ENCODE measurements around the gene CSRP1.
A peak's percentile ranks its signal among the peaks of the same experiment; 100 is the strongest.
"Not testable (repeated sequence)": the region's sequence is repeated elsewhere in the genome, so short reads cannot be mapped to it uniquely, and the experiment has no call there.

The CSRP1 gene

GRCh38 chr1:201495551-201496295, 11.2 kb downstream of the CSRP1 start:
- DNase-seq: no peak

DNA sequence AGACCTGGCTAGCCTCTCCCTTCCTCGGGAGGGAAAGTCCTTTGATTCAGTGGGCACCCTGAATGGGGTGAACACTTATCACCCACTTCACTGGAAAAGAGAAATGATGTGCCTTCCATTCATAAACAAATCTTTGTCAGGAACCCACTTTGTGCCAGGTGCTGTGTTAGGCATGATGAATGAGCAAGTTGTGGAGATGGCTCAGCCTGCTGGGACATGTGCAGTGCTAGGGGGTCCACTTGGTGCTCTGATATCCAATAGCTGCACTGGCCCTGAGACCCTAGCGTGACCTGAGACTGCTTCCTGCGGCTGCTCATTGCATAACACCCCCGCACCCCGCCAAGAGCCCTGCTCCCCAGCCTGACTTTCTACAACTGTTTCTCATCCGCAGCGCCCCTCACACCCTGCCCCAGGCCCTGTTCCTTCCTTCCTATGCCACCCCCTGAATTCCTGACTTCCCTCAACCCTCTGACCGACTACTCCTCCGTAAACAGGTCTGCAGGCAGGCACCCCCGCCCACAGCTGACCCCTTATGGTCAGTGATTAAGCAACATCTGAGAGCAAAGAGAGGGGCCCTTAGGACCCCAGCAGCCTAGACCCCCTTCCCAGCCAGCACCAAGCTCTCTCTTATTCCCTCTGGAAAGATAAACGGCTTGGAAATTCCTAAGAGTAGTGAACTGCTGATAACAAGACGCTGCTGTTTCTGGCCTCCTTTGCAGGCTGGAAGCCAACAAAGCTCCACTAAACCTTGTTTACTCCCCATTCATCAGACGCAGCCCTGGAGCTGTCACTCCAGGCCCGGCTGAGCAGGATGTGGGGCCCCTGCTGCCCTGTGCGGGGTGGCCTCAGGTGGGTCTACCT, 12.9 kb downstream of the CSRP1 start:
- no peak for DNase-seq

GRCh38 chr1:201493026-201493656, 13.8 kb downstream of the CSRP1 start:
- DNase-seq: not testable (repeated sequence)

- no peak for DNase-seq
These were observed 14.9 kb downstream of the CSRP1 start for GRCh38 chr1:201491896-201492511.

DNA sequence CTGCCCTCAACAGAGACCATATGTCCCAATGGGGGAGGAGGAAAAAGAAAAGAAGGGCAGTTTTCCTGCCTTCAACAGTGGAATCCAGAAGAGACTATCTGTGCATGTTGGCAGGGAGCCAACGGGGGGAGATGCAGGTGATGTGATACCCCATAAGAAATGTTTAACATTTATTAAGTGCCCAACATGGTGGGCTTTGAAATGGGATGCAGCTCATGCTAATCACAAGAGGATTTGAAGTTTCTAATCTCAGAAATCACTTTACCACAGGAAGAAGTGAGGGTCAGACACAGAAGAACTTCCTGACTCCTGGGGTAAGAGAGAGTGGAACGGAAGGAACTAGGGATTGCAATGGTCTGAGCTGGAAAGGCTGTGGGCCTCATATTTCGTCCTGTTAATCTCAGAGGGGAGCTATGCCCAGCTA, 16.2 kb downstream of the CSRP1 start:
- no peak for DNase-seq

GRCh38 chr1:201489643-201490261, 17.2 kb downstream of the CSRP1 start:
- DNase-seq: no peak

DNA sequence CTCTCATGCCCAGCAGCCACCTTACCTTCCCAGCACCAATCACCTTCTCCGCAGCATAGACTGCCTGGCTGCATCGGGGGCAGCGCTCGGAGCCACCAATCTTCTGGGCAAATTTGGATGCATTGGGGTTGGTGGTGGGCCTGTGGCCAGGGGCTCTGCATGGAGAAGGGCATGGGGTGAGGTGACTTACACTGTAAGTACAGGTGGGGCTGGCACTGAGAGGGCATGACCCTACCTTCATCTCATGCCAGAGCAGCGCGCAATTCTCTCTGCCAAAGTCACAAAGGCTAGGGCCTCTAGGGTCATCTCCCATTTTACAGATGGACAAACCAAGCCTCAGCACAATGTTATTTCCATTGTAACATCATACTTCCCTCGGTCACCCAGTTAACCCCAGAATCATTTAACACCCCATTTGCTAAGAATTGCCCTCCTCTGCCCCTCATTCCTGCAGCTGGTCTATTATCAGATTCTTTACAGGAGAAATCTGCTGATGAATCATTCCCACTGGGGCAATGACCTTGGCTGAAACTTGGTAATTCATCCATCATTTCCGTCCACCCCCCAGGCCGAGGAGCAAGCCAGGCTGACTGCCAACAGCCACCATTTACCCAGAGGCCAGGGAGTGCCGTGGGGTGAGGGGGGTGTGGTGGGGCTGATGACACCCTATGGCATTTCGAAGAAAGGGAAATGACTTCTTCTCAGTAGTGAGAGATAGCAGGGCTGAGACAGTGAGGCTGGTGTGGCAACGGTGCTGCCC, 17.9 kb downstream of the CSRP1 start:
- DNase-seq: no peak

- no peak for DNase-seq
These were observed 19.2 kb downstream of the CSRP1 start for GRCh38 chr1:201487742-201488141.

DNA sequence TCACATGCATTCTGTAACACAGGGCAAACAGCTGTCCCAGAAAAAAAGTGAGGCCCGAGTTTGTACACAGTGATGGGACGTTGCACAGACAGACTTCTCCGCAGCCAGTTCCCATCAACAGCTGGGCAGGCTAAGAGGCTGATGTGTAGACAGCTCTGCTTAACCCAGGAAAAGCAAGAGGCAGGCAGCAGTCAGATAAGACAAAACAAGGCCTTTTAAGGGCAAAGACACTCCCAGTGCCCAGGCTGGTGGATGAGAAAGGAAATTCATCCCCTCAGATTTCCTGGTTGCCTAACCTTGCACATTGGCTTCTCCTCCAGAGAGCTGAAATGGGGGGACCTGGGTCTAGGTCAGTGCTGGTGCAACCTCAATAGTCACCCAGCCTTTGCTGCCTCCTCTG, 20.7 kb downstream of the CSRP1 start:
- DNase-seq: no peak

GRCh38 chr1:201485184-201485774, 21.6 kb downstream of the CSRP1 start:
- DNase-seq: no peak

- DNase-seq: no peak
These were observed 23.5 kb downstream of the CSRP1 start for GRCh38 chr1:201483373-201483949.

DNA sequence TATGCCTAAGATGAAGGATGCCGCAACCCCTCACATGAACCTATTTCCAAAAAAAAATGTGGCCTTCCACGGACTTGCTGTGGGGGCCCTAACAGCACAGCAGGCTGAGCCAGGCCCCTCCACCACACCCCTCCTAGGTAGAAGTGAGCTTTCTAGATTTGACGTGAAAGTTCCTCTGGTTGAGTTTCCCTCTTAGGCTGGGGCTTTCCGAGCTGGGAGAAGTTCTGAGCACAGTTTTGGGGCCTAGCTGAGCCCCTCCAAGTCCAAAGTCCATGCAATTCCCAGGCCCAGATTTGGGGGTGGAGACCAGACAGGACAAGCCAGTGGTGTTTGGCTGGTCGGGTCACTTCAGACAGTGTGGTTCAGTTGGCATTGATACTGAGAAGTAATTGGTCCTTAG, 24.2 kb downstream of the CSRP1 start:
- DNase-seq: no peak

GRCh38 chr1:201481761-201482493, 25.0 kb downstream of the CSRP1 start:
- peak; percentile 77 for DNase-seq

DNA sequence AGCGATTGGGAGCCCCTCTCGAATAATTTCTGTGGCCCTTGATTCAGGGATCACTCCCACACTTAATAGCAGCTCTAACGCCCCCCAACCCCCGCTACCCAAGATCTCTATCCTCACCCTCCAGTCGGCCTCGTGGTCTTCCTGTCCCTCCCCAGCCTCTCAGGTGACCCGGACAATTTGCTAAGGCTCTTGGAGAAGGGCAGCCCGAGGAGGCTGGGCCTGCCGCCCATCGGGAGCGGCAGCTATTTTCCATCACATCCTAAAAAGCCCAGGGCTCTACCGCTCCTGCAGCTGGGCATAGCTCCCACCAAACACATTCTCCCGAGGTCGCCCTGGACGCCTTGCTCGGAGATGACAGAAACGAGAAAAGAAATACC, 25.9 kb downstream of the CSRP1 start:
- no peak for DNase-seq

DNA sequence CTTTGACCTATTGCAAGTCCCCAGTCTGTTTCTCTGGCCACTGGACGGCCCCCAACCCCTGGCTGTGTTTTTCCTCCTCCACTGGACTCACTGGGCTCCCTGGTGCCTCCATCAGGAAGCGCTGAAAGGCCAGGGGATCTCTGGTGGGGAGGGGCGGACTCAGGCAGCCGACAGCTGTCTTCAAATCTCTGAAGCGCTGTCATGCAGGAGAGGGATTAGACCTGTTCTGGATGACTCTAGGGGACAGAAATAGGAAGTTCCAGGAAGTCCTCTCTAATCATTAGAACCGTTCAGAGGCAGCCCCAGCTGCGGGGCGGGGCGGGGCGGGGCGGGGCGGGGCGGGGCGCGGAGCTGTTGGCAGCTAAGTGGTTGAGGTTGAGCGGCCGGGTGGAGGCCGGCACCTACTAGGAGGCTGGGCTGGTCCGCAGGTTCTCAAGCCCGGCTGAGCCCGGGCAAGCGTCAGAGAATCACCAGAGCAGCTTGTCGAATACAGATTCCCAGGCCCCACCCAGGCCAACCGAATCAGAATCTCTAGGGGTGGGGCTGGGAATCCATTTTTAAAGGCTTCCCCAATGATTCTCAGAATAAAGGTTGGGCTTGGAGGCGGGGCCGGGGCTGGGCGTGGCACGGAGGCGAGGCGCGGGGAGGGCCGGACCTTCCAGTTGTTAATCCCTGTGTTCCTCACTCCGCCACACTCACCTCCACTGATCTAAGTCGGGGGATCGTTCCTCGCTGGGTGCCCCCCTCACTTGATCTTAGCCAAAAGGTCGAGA, 26.5 kb downstream of the CSRP1 start:
- DNase-seq: peak; percentile 41 to 44

GRCh38 chr1:201479201-201479730, 27.7 kb downstream of the CSRP1 start:
- DNase-seq: no peak

- DNase-seq: not testable (repeated sequence)
These were observed 28.3 kb downstream of the CSRP1 start for GRCh38 chr1:201478666-201479065.

- no peak for DNase-seq
These were observed 30.1 kb downstream of the CSRP1 start for GRCh38 chr1:201476670-201477344.
